Skeletal muscle tissue (tissue), 4 donors: ENCODE measurements around the gene MALRD1. TPM values are rescaled to one million over a fixed set of nuclear protein-coding genes. Genes with fewer than 3 reads are reported as not detected.

Source experiments
- H3K27ac ChIP-seq: one replicate; pipeline ENCODE4 v1.7.0; 2013; ENCODE audit warnings: mild to moderate bottlenecking, low read depth, low read length, inconsistent platforms
- H3K27me3 ChIP-seq, 3 donors: one replicate each; pipeline ENCODE4 v1.7.0; 2013; ENCODE audit warnings: low read length in 3 of 3; ENCODE audit not compliant: control insufficient read depth in 3 of 3, insufficient read depth in 3 of 3
- H3K36me3 ChIP-seq, 3 donors: one replicate each; pipeline ENCODE4 v1.7.0; 2013; ENCODE audit warnings: low read length in 3 of 3; ENCODE audit not compliant: control insufficient read depth in 3 of 3, insufficient read depth in 3 of 3
- H3K4me1 ChIP-seq, 3 donors: one replicate each; pipeline ENCODE4 v1.7.0; 2013; ENCODE audit warnings: low read length in 3 of 3, mild to moderate bottlenecking in 3 of 3; ENCODE audit not compliant: control insufficient read depth in 3 of 3, insufficient read depth in 3 of 3
- H3K4me3 ChIP-seq, 3 donors: one replicate each; pipeline ENCODE4 v1.7.0; 2013; ENCODE audit warnings: low read length in 3 of 3
- H3K9ac ChIP-seq, 3 donors: one replicate each; pipeline ENCODE4 v1.7.0; 2013; ENCODE audit warnings: low read length in 3 of 3, mild to moderate bottlenecking in 3 of 3, moderate library complexity in 2 of 3, low read depth in 1 of 3
- H3K9me3 ChIP-seq, 3 donors: one replicate each; pipeline ENCODE4 v1.7.0; 2013; ENCODE audit warnings: low read length in 3 of 3; ENCODE audit not compliant: control insufficient read depth in 3 of 3
- total RNA-seq: library from RNA; depleted of rRNA; stranded (reverse); fragments of >200 nt; gene quantifications from one replicate; pipeline ENCODE4 v1.2.3, GENCODE V29; 2014
- donor health status: Osteomylitis.

MALRD1 gene
- total RNA-seq, 1 donor from 2014 or later = 2.1 TPM

DNA sequence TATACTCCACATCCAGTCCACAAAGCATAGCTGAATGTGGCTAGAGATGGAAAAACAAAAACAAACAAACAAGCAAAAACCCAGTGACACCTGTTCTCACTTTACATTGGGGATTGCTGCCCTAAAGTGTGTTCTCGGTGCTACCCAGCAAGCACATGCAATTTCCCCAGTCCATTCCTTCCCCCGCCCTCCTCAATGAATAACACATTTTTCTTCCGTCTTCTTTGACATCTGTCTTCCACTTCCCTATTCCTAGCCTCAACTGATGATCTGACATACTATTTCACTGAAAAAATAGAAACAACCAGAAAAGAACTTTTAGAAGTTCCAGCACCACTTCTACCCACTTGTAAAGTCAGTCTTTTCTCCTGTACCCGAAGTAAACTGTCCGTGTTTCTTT lies 147.1 kb downstream of the MALRD1 start:
- H3K9me3 ChIP-seq = no peaks in the 10 kb centered on the region
- H3K27ac ChIP-seq = no peak overlapping the region
- H3K4me3 ChIP-seq = no peak overlapping the region
- H3K36me3 ChIP-seq = no peaks in the 10 kb centered on the region
- H3K27me3 ChIP-seq = no peaks in the 10 kb centered on the region
- no peaks in the 10 kb centered on the region for H3K4me1 ChIP-seq
- H3K9ac ChIP-seq = no peak overlapping the region

DNA sequence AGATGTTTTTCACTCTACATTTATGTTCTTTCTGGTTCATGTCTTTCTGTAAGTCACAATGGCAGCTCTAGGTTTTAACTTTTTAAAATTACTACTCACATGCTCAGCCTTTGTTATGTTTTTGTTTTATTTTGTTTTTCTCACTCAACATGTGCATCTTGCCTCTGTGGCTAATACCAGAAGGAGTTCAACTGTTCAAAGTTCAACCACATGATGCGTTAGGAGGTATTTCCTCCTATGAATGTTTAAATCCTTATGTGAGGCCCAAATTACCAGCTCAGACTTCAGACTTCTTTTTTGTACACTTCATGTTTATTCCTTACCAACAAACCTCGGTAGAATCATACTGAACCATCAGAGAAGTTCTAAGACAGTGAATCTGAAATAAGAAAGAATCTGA lies 151.6 kb downstream of the MALRD1 start:
- H3K4me1 ChIP-seq = no peaks in the 10 kb centered on the region
- H3K27ac ChIP-seq = no peak overlapping the region
- H3K27me3 ChIP-seq = no peaks in the 10 kb centered on the region
- no peaks in the 10 kb centered on the region for H3K9me3 ChIP-seq
- H3K4me3 ChIP-seq = no peak overlapping the region
- no peaks in the 10 kb centered on the region for H3K36me3 ChIP-seq
- no peak overlapping the region for H3K9ac ChIP-seq

DNA sequence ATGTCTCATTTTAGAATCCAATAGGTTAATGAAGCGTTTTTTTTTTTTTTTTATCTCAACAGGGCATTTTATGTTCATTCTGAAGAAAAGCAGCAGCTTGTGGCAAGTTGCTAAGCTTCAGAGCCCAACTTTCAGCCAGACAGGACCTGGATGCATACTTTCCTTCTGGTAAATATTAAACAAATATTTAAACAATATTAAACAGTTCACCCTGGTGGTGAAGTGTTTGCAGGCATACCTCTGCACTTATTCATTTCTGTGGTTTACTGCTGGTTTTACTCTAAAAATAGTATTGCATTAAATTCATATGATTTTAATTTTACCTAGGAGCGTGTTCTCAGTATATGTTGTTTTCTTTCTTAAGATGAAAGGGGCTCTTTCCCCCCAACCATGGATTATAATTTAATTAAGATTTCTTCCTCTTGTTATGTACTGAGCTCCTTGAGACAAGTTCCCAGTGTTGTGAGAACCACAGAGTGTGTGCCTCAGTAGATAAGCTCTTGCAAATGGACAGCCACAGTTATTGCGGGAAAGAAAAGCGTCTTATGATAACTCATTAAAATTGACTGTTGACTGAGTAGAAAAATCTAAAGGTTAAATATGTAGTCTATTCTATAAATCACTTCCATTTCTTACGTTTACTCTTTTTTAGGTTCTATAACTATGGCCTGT lies 155.8 kb downstream of the MALRD1 start:
- Histone ChIP-seq H3K27me3 (no peaks in the 10 kb centered on the region), H3K9me3 (no peaks in the 10 kb centered on the region)

DNA sequence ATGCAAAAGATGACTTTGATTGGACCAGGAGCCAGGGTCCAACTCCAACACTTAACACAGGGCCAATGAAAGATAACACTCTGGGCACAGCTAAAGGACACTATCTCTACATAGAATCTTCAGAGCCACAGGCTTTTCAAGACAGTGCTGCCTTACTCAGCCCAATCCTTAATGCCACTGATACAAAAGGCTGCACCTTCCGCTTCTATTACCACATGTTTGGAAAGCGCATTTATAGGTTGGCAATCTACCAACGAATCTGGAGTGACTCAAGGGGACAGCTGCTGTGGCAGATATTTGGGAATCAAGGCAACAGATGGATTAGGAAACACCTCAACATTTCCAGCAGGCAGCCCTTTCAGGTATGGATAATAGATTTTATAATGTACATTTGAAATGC lies 160.7 kb downstream of the MALRD1 start:
- no peak overlapping the region for H3K9ac ChIP-seq
- no peak overlapping the region for H3K4me3 ChIP-seq
- H3K4me1 ChIP-seq = no peaks in the 10 kb centered on the region
- H3K9me3 ChIP-seq = no peaks in the 10 kb centered on the region
- H3K27ac ChIP-seq = no peak overlapping the region
- no peaks in the 10 kb centered on the region for H3K36me3 ChIP-seq
- no peaks in the 10 kb centered on the region for H3K27me3 ChIP-seq

More for the DNA sequence above, 155.8 kb downstream of the MALRD1 start:
- Histone ChIP-seq H3K27ac (no peak overlapping the region), H3K9ac (no peak overlapping the region), H3K36me3 (no peaks in the 10 kb centered on the region), H3K4me3 (no peak overlapping the region), H3K4me1 (no peaks in the 10 kb centered on the region)

DNA sequence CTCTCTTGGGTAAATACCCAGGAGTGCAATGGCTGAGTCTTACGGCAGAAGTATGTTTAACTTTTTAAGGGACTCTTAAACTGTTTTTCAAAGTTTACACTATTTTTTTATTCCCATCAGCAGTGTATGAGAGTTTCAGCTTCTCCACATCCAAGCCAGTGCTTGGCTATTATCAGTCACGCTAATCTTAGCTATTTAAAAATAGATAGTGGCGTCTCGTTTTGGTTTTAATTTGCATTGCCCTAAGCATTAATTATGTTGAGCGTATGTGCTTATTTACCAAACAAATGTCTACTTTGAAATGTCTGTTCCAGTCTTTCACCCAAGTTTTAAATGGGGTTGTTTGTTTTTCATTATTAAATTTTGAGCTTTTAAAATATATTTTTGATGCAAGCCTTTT lies 164.0 kb downstream of the MALRD1 start:
- Histone ChIP-seq H3K9me3 (no peaks in the 10 kb centered on the region), H3K27me3 (no peaks in the 10 kb centered on the region), H3K9ac (no peak overlapping the region), H3K36me3 (no peaks in the 10 kb centered on the region), H3K4me1 (no peaks in the 10 kb centered on the region), H3K4me3 (no peak overlapping the region), H3K27ac (no peak overlapping the region)

DNA sequence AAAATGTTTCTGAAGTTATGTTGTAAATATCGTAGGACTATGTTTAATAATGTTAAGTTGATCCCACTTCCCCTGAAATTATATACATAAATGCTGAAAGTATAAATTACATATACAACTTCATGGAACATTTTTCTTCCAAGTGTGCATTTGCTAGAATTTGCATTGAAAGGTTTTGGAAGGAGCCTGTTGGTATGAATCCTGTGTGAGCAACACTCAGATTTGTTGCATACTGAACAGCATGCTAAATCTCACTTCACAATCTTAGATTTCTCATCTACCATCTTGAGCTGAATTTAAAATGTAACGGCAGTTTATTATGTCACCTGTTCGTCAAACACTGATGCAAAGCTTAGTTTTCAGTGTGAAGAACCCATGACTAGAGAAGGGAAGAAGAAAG lies 172.6 kb downstream of the MALRD1 start:
- Histone ChIP-seq H3K4me3 (no peak overlapping the region), H3K36me3 (no peaks in the 10 kb centered on the region), H3K27me3 (no peaks in the 10 kb centered on the region), H3K9ac (no peak overlapping the region), H3K27ac (no peak overlapping the region), H3K4me1 (no peaks in the 10 kb centered on the region), H3K9me3 (no peaks in the 10 kb centered on the region)

DNA sequence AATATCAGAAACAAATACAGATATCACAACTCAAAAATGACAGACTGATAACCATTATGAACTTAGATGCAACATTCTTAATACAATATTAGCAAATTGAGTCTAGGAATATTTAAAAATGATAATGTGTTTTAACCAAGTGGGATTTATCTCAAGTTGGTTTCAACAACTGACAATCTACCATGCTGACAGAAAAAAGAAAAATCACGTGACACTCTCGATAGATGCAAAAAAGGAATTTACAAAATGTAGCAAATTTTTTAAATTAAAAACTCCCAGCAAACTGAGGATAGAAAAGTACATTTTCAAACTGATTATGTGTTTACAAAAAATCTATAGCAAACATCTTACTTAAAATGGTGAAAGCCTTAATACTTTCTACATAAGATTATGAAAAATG lies 177.4 kb downstream of the MALRD1 start:
- Histone ChIP-seq H3K27ac (no peak overlapping the region), H3K9ac (no peak overlapping the region), H3K27me3 (no peaks in the 10 kb centered on the region), H3K9me3 (no peaks in the 10 kb centered on the region), H3K4me3 (no peak overlapping the region), H3K36me3 (no peaks in the 10 kb centered on the region), H3K4me1 (no peaks in the 10 kb centered on the region)

DNA sequence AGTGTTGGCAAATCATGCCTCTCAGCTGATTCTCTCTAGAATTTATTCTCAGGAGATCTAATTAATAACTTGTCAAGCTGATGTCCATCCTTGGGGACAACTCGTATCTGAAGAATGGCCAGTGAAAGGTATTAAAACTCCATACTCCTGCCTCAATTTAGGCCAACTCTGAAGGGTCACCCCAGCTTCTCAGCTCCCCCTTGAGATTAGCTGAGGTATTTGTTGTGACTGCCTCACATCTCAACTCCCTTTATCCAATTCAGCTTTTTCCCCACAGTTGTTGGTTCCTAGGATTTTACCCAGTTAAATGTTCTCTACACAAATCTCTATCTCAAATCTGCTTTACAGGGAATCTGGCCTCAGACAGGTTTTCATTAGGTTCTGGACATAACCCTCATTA lies 182.4 kb downstream of the MALRD1 start:
- no peak overlapping the region for H3K27ac ChIP-seq
- no peaks in the 10 kb centered on the region for H3K36me3 ChIP-seq
- H3K9ac ChIP-seq = no peak overlapping the region
- H3K4me3 ChIP-seq = no peak overlapping the region
- H3K9me3 ChIP-seq = no peaks in the 10 kb centered on the region
- no peaks in the 10 kb centered on the region for H3K4me1 ChIP-seq
- no peaks in the 10 kb centered on the region for H3K27me3 ChIP-seq

DNA sequence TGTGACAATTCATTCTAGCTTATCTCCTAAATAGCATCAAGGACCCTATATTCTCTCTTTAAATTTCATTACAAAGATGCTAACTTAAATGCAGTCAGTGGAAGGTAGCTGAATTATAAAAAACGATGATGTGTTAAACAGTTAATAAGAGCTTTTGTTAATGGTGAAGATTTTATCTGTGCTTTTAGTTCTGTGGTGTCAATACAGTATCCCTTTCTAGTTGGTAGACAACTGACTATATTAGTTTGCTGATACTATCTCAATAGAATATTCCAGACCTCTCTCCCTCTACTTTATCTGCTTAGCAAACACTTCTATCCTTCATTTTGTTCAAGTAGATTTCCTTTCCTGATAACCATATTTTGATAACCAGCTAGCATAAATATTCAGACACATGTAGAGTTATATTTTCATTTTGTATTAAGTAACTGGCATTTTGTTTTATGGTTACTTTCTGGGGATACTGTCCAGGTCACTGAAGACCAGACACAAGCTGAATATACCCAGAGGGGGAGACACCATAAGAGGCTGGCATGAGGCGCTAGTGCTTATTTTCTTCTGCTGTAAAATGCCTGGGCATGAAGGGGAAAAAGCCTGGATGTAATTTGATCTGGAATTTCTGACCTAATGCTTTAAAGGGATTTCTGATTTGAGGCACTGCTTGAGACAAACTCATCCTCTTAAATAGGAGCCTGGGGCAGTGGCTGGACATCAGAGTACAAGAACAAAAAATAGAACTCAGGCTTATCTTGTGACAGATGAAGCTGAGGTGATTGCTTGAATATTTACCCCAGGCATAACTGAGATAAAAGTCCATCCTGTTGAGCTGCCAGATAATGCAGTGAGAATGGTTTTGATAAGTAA lies 197.5 kb downstream of the MALRD1 start:
- no peaks in the 10 kb centered on the region for H3K9me3 ChIP-seq
- no peak overlapping the region for H3K4me3 ChIP-seq
- H3K27me3 ChIP-seq = no peaks in the 10 kb centered on the region
- no peak overlapping the region for H3K9ac ChIP-seq
- no peaks in the 10 kb centered on the region for H3K4me1 ChIP-seq
- H3K36me3 ChIP-seq = no peaks in the 10 kb centered on the region
- H3K27ac ChIP-seq = no peak overlapping the region

DNA sequence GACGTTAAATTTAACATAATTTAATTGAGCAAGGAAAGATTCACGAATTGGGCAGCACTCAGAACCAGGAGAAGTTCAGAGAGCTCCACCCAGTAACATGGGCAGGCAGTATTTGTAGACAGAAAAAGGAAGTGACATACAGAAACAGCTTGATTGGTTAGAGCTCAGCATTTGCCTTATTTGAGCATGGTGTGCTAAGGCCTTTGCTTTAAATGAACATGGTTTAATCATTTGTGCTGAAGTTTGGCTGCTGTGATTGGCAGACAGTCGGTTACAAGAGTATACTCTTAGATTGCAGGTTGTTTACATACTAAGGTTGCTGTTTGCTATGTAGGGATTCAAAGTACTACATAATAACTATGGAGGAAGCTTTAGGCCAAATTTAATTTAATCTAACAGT lies 199.2 kb downstream of the MALRD1 start:
- no peaks in the 10 kb centered on the region for H3K4me1 ChIP-seq
- no peak overlapping the region for H3K27ac ChIP-seq
- H3K9me3 ChIP-seq = no peaks in the 10 kb centered on the region

More for the DNA sequence above, 199.2 kb downstream of the MALRD1 start:
- Histone ChIP-seq H3K27me3 (no peaks in the 10 kb centered on the region), H3K9ac (no peak overlapping the region), H3K4me3 (no peak overlapping the region), H3K36me3 (no peaks in the 10 kb centered on the region)
